BLaER1 treated with 17β-estradiol and CSF1 and Interleukin-3, amounts not matched to agents 10 nM and 100 nM (cell line): ENCODE results near the gene SPATA33.

ENCODE experiments used
- H3K27ac ChIP-seq, 11 experiments: shearing (Covaris generic); formaldehyde crosslinking; 2 replicates each; pipeline ENCODE4 v1.8.1; 2022
- H3K27me3 ChIP-seq, 11 experiments: shearing (Covaris generic); formaldehyde crosslinking; 2 replicates each; pipeline ENCODE4 v1.8.1; 2022
- H3K36me3 ChIP-seq, 11 experiments: shearing (Covaris generic); formaldehyde crosslinking; 2 replicates each; pipeline ENCODE4 v1.8.1; 2022
- H3K4me1 ChIP-seq, 10 experiments: shearing (Covaris generic); formaldehyde crosslinking; 2 replicates each; pipeline ENCODE4 v1.8.1; 2022
- H3K4me2 ChIP-seq, 11 experiments: shearing (Covaris generic); formaldehyde crosslinking; 2 replicates each; pipeline ENCODE4 v1.8.1; 2022
- H3K4me3 ChIP-seq, 10 experiments: shearing (Covaris generic); formaldehyde crosslinking; 2 replicates each; pipeline ENCODE4 v1.8.1; 2022
- H3K9ac ChIP-seq, 11 experiments: shearing (Covaris generic); formaldehyde crosslinking; 2 replicates each; pipeline ENCODE4 v1.8.1; 2022
- H3K9me3 ChIP-seq, 11 experiments: shearing (Covaris generic); formaldehyde crosslinking; replicated peaks in 1 of 11; 2 replicates each; pipeline ENCODE4 v1.8.1; 2022
- H4K20me1 ChIP-seq, 11 experiments: shearing (Covaris generic); formaldehyde crosslinking; 2 replicates each; pipeline ENCODE4 v1.8.1; 2022
- Cebpa-rat ChIP-seq, 11 experiments: shearing (Covaris generic); IDR thresholded peaks; 2 replicates each; pipeline ENCODE4 v1.8.1; 2022

The SPATA33 gene

GRCh38 chr16:89709166-89709565, 51.5 kb downstream of the SPATA33 start:
- no peak overlapping the region for H3K9ac ChIP-seq
- peaks cover 21 to 51% (median 34%) of the 10 kb centered on the region in 10 experiments for H3K4me1 ChIP-seq
- H3K4me3 ChIP-seq = no peak overlapping the region
- TF ChIP-seq Cebpa-rat (IDR thresholded peaks at IDR 0.05) = no peak
- no peak overlapping the region for H3K27ac ChIP-seq
- H3K9me3 ChIP-seq = no peaks in the 10 kb centered on the region
- peaks cover 8 to 36% (median 9%) of the 10 kb centered on the region in 11 experiments; a peak in 15 of 22 replicates for H3K36me3 ChIP-seq
- H3K27me3 ChIP-seq = no peaks in the 10 kb centered on the region
- no peak overlapping the region for H3K4me2 ChIP-seq
- peaks cover 0 to 44% (median 14%) of the 10 kb centered on the region in 11 experiments; a peak in 16 of 22 replicates for H4K20me1 ChIP-seq

GRCh38 chr16:89709716-89710432, 52.2 kb downstream of the SPATA33 start:
- peaks cover 12 to 43% (median 16%) of the 10 kb centered on the region in 11 experiments; a peak in 15 of 22 replicates for H3K36me3 ChIP-seq
- no peak for TF ChIP-seq Cebpa-rat (IDR thresholded peaks at IDR 0.05)
- H3K4me3 ChIP-seq = no peak overlapping the region
- H3K9ac ChIP-seq = no peak overlapping the region
- H3K27ac ChIP-seq = no peak overlapping the region
- H3K4me2 ChIP-seq = no peak overlapping the region; a peak in 1 of 22 replicates
- no peaks in the 10 kb centered on the region for H3K9me3 ChIP-seq
- peaks cover 28 to 58% (median 40%) of the 10 kb centered on the region in 10 experiments for H3K4me1 ChIP-seq
- H4K20me1 ChIP-seq = peaks cover 0 to 47% (median 20%) of the 10 kb centered on the region in 11 experiments; a peak in 16 of 22 replicates
- no peaks in the 10 kb centered on the region for H3K27me3 ChIP-seq

- Histone ChIP-seq H3K4me3 (no peak overlapping the region), H3K4me2 (peak overlapping the region in 8 of 11 experiments; percentile 7 to 50 (median 24); a peak in 11 of 22 replicates), H3K9me3 (no peaks in the 10 kb centered on the region), H4K20me1 (peaks cover 0 to 47% (median 23%) of the 10 kb centered on the region in 11 experiments; a peak in 17 of 22 replicates), H3K9ac (no peak overlapping the region), H3K36me3 (peaks cover 18 to 51% (median 24%) of the 10 kb centered on the region in 11 experiments; a peak in 19 of 22 replicates), H3K4me1 (peaks cover 24 to 62% (median 38%) of the 10 kb centered on the region in 10 experiments), H3K27ac (no peak overlapping the region), H3K27me3 (no peaks in the 10 kb centered on the region)
- TF ChIP-seq Cebpa-rat (IDR thresholded peaks at IDR 0.05) = no peak
These were observed 53.3 kb downstream of the SPATA33 start for GRCh38 chr16:89710709-89711564.

GRCh38 chr16:89711601-89712273, 54.1 kb downstream of the SPATA33 start:
- peaks cover 23 to 59% (median 30%) of the 10 kb centered on the region in 11 experiments; a peak in 20 of 22 replicates for H3K36me3 ChIP-seq
- H3K4me1 ChIP-seq = peaks cover 23 to 64% (median 35%) of the 10 kb centered on the region in 10 experiments
- peak overlapping the region; percentile 57 to 98 (median 91) for H3K4me3 ChIP-seq
- H4K20me1 ChIP-seq = peaks cover 0 to 43% (median 25%) of the 10 kb centered on the region in 11 experiments; a peak in 17 of 22 replicates
- peak overlapping the region in 10 of 11 experiments; percentile 28 to 98 (median 92); a peak in 21 of 22 replicates for H3K27ac ChIP-seq
- H3K27me3 ChIP-seq = no peaks in the 10 kb centered on the region
- peak overlapping the region; percentile 74 to 98 (median 93) for H3K9ac ChIP-seq
- no peaks in the 10 kb centered on the region for H3K9me3 ChIP-seq
- no peak for TF ChIP-seq Cebpa-rat (IDR thresholded peaks at IDR 0.05)
- H3K4me2 ChIP-seq = peak overlapping the region; percentile 84 to 99 (median 96)

GRCh38 chr16:89712274-89712781, 54.7 kb downstream of the SPATA33 start:
- H3K27me3 ChIP-seq = no peaks in the 10 kb centered on the region
- H3K9ac ChIP-seq = peak overlapping the region; percentile 74 to 98 (median 93)
- peaks cover 0 to 46% (median 27%) of the 10 kb centered on the region in 11 experiments; a peak in 17 of 22 replicates for H4K20me1 ChIP-seq
- H3K4me2 ChIP-seq = peak overlapping the region; percentile 84 to 99 (median 96)
- H3K9me3 ChIP-seq = no peaks in the 10 kb centered on the region
- H3K27ac ChIP-seq = peak overlapping the region in 10 of 11 experiments; percentile 28 to 98 (median 92); a peak in 21 of 22 replicates
- peaks cover 23 to 67% (median 36%) of the 10 kb centered on the region in 10 experiments for H3K4me1 ChIP-seq
- H3K36me3 ChIP-seq = peaks cover 26 to 58% (median 32%) of the 10 kb centered on the region in 11 experiments; a peak in 20 of 22 replicates
- H3K4me3 ChIP-seq = peak overlapping the region; percentile 57 to 98 (median 91)
- TF ChIP-seq Cebpa-rat (IDR thresholded peaks at IDR 0.05) = no peak

GRCh38 chr16:89716493-89716892, 58.9 kb downstream of the SPATA33 start:
- H3K27ac ChIP-seq = no peak overlapping the region
- no peaks in the 10 kb centered on the region for H3K9me3 ChIP-seq
- peaks cover 0 to 21% (median 9%) of the 10 kb centered on the region in 11 experiments; a peak in 13 of 22 replicates for H3K27me3 ChIP-seq
- H3K9ac ChIP-seq = peak overlapping the region in 3 of 11 experiments; percentile 7 to 26 (median 23); a peak in 2 of 22 replicates
- H4K20me1 ChIP-seq = peaks cover 0 to 79% (median 25%) of the 10 kb centered on the region in 11 experiments; a peak in 14 of 22 replicates
- H3K4me1 ChIP-seq = peaks cover 30 to 79% (median 62%) of the 10 kb centered on the region in 10 experiments
- no peak for TF ChIP-seq Cebpa-rat (IDR thresholded peaks at IDR 0.05)
- no peak overlapping the region for H3K4me3 ChIP-seq
- H3K36me3 ChIP-seq = peaks cover 9 to 49% (median 41%) of the 10 kb centered on the region in 11 experiments; a peak in 20 of 22 replicates
- H3K4me2 ChIP-seq = peak overlapping the region in 2 of 11 experiments; percentile 13 to 26; a peak in 4 of 22 replicates

- H3K27me3 ChIP-seq = peaks cover 0 to 21% (median 9%) of the 10 kb centered on the region in 11 experiments; a peak in 13 of 22 replicates
- TF ChIP-seq Cebpa-rat (IDR thresholded peaks at IDR 0.05) = no peak
- H3K9ac ChIP-seq = peak overlapping the region in 5 of 11 experiments; percentile 92 to 96 (median 92); a peak in 10 of 22 replicates
These were observed 59.5 kb downstream of the SPATA33 start for GRCh38 chr16:89716916-89717687.

More at GRCh38 chr16:89716916-89717687, 59.5 kb downstream of the SPATA33 start:
- Histone ChIP-seq H4K20me1 (peaks cover 0 to 86% (median 26%) of the 10 kb centered on the region in 11 experiments; a peak in 19 of 22 replicates), H3K36me3 (peaks cover 9 to 49% (median 41%) of the 10 kb centered on the region in 11 experiments; a peak in 20 of 22 replicates), H3K4me3 (peak overlapping the region in 2 of 10 experiments; percentile 28 to 97; a peak in 3 of 20 replicates), H3K4me1 (peaks cover 31 to 76% (median 60%) of the 10 kb centered on the region in 10 experiments), H3K4me2 (peak overlapping the region in 6 of 11 experiments; percentile 94 to 99 (median 97); a peak in 11 of 22 replicates), H3K9me3 (no peaks in the 10 kb centered on the region), H3K27ac (peak overlapping the region in 5 of 11 experiments; percentile 23 to 98 (median 93); a peak in 9 of 22 replicates)
